ENCODE data around the gene PRR14.

PRR14 gene

GRCh38 chr16:30667361-30667905 lies 16.7 kb downstream of the PRR14 start:
- TF ChIP-seq JUND (IDR thresholded peaks at IDR 0.05; ENCODE audit: low read depth) = no peak
- in situ Hi-C loops (cut with HindIII; ENCODE audit: low pct_unique_long_range_greater_than_20kb, low sequenced_read_pairs) = no loop called here
- DNase-seq (ENCODE audit: low read depth in 1 of 2, low spot score in 1 of 2) = peak; percentile 76 to 95

GRCh38 chr16:30668393-30668792 lies 17.6 kb downstream of the PRR14 start:
- in situ Hi-C loops (cut with HindIII; ENCODE audit: low pct_unique_long_range_greater_than_20kb, low sequenced_read_pairs) = no loop called here
- DNase-seq (ENCODE audit: low read depth in 1 of 2, low spot score in 1 of 2) = no peak
- TF ChIP-seq JUND (IDR thresholded peaks at IDR 0.05; ENCODE audit: low read depth) = no peak

GRCh38 chr16:30669026-30669902 lies 18.5 kb downstream of the PRR14 start:
- in situ Hi-C loops (cut with HindIII; ENCODE audit: low pct_unique_long_range_greater_than_20kb, low sequenced_read_pairs) = no loop called here
- TF ChIP-seq JUND (IDR thresholded peaks at IDR 0.05; ENCODE audit: low read depth) = no peak
- no peak for DNase-seq (ENCODE audit: low read depth in 1 of 2, low spot score in 1 of 2)

GRCh38 chr16:30669903-30670824 lies 19.4 kb downstream of the PRR14 start:
- TF ChIP-seq JUND (IDR thresholded peaks at IDR 0.05; ENCODE audit: low read depth) = no peak
- in situ Hi-C loops (cut with HindIII; ENCODE audit: low pct_unique_long_range_greater_than_20kb, low sequenced_read_pairs) = no loop called here
- no peak for DNase-seq (ENCODE audit: low read depth in 1 of 2, low spot score in 1 of 2)

GRCh38 chr16:30675143-30675542 lies 24.4 kb downstream of the PRR14 start:
- in situ Hi-C loops (cut with HindIII; ENCODE audit: low pct_unique_long_range_greater_than_20kb, low sequenced_read_pairs) = no loop called here
- DNase-seq (ENCODE audit: low read depth in 1 of 2, low spot score in 1 of 2) = no peak
- TF ChIP-seq JUND (IDR thresholded peaks at IDR 0.05; ENCODE audit: low read depth) = no peak

- peak in 1 of 2 experiments; percentile 72 for DNase-seq (ENCODE audit: low read depth in 1 of 2, low spot score in 1 of 2)
- no peak for TF ChIP-seq JUND (IDR thresholded peaks at IDR 0.05; ENCODE audit: low read depth)
- in situ Hi-C loops (cut with HindIII; ENCODE audit: low pct_unique_long_range_greater_than_20kb, low sequenced_read_pairs) = no loop called here
Observed at GRCh38 chr16:30677931-30678585, 27.3 kb downstream of the PRR14 start.

GRCh38 chr16:30678586-30678970 lies 27.8 kb downstream of the PRR14 start:
- TF ChIP-seq JUND (IDR thresholded peaks at IDR 0.05; ENCODE audit: low read depth) = no peak
- DNase-seq (ENCODE audit: low read depth in 1 of 2, low spot score in 1 of 2) = no peak
- in situ Hi-C loops (cut with HindIII; ENCODE audit: low pct_unique_long_range_greater_than_20kb, low sequenced_read_pairs) = no loop called here

GRCh38 chr16:30680326-30680725 lies 29.6 kb downstream of the PRR14 start:
- no peak for TF ChIP-seq JUND (IDR thresholded peaks at IDR 0.05; ENCODE audit: low read depth)
- in situ Hi-C loops (cut with HindIII; ENCODE audit: low pct_unique_long_range_greater_than_20kb, low sequenced_read_pairs) = no loop called here
- no peak for DNase-seq (ENCODE audit: low read depth in 1 of 2, low spot score in 1 of 2)

- in situ Hi-C loops (cut with HindIII; ENCODE audit: low pct_unique_long_range_greater_than_20kb, low sequenced_read_pairs) = no loop called here
- DNase-seq (ENCODE audit: low read depth in 1 of 2, low spot score in 1 of 2) = no peak
- TF ChIP-seq JUND (IDR thresholded peaks at IDR 0.05; ENCODE audit: low read depth) = no peak
Observed at GRCh38 chr16:30688701-30689100, 37.9 kb downstream of the PRR14 start.

GRCh38 chr16:30691907-30692306 lies 41.1 kb downstream of the PRR14 start:
- DNase-seq (ENCODE audit: low read depth in 1 of 2, low spot score in 1 of 2) = no peak
- in situ Hi-C loops (cut with HindIII; ENCODE audit: low pct_unique_long_range_greater_than_20kb, low sequenced_read_pairs) = no loop called here
- TF ChIP-seq JUND (IDR thresholded peaks at IDR 0.05; ENCODE audit: low read depth) = no peak

- DNase-seq (ENCODE audit: low read depth in 1 of 2, low spot score in 1 of 2) = no peak
- TF ChIP-seq JUND (IDR thresholded peaks at IDR 0.05; ENCODE audit: low read depth) = no peak
Observed at GRCh38 chr16:30692396-30693064, 41.8 kb downstream of the PRR14 start.

More at GRCh38 chr16:30692396-30693064, 41.8 kb downstream of the PRR14 start:
- in situ Hi-C loops (cut with HindIII; ENCODE audit: low pct_unique_long_range_greater_than_20kb, low sequenced_read_pairs) = no loop called here
